Activated CD4-positive, alpha-beta T cell treated with anti-CD3 and anti-CD28 coated beads for 24 hours (primary cell): ENCODE measurements around the gene ZNF738.
"Not testable (repeated sequence)": the region's sequence is repeated elsewhere in the genome, so short reads cannot be mapped to it uniquely, and the experiment has no call there.

ENCODE experiments used
- DNase-seq, 2 donors: peaks; one replicate each; pipeline ENCODE4 v3.0.0-alpha.2; 2020; ENCODE audit warnings: low read depth in 2 of 2

ZNF738 gene

GRCh38 chr19:21358768-21359451 lies at the start of gene ZNF738:
ZNF738 (plus strand) TSS chr19:21359000; CDS start chr19:21359141, 141 bp downstream.
- peak; percentile 69 to 73 for DNase-seq

GRCh38 chr19:21312807-21313206 lies 46.0 kb upstream of the ZNF738 start:
- not testable (repeated sequence) for DNase-seq

- DNase-seq = no peak
Measured at GRCh38 chr19:21314676-21315075, 44.1 kb upstream of the ZNF738 start.

- DNase-seq = no peak
Measured at GRCh38 chr19:21317821-21318220, 41.0 kb upstream of the ZNF738 start.

GRCh38 chr19:21321134-21321533 lies 37.7 kb upstream of the ZNF738 start:
- DNase-seq = no peak

GRCh38 chr19:21321996-21322395 lies 36.8 kb upstream of the ZNF738 start:
- no peak for DNase-seq

GRCh38 chr19:21322528-21322927 lies 36.3 kb upstream of the ZNF738 start:
- no peak for DNase-seq

GRCh38 chr19:21323000-21323399 lies 35.8 kb upstream of the ZNF738 start:
- no peak for DNase-seq

- no peak for DNase-seq
Measured at GRCh38 chr19:21326169-21326568, 32.6 kb upstream of the ZNF738 start.

GRCh38 chr19:21328406-21328805 lies 30.4 kb upstream of the ZNF738 start:
- DNase-seq = no peak

GRCh38 chr19:21328885-21329605 lies 29.8 kb upstream of the ZNF738 start, which contains the start of gene ZNF708:
ZNF708 (minus strand) TSS chr19:21329410; CDS start chr19:21329212, 198 bp downstream.
- peak; percentile 59 to 60 for DNase-seq

GRCh38 chr19:21335721-21336120 lies 23.1 kb upstream of the ZNF738 start:
- no peak for DNase-seq

- DNase-seq = not testable (repeated sequence)
Measured at GRCh38 chr19:21344841-21345240, 14.0 kb upstream of the ZNF738 start.

- no peak for DNase-seq
Measured at GRCh38 chr19:21352830-21353229, 6.0 kb upstream of the ZNF738 start.

GRCh38 chr19:21362291-21362690 lies 3.5 kb downstream of the ZNF738 start:
- DNase-seq = no peak

- no peak for DNase-seq
Measured at GRCh38 chr19:21383980-21384582, 25.3 kb downstream of the ZNF738 start.

GRCh38 chr19:21396121-21396520 lies 37.3 kb downstream of the ZNF738 start:
- no peak for DNase-seq

- DNase-seq = peak; percentile 81 to 85
Measured at GRCh38 chr19:21396893-21397572, 38.2 kb downstream of the ZNF738 start, which contains the start of gene ZNF493. ZNF493 (plus strand) TSS chr19:21397133; CDS start chr19:21397238, 105 bp downstream.

- no peak for DNase-seq
Measured at GRCh38 chr19:21398851-21399250, 40.1 kb downstream of the ZNF738 start.

- DNase-seq = no peak
Measured at GRCh38 chr19:21402303-21402985, 43.6 kb downstream of the ZNF738 start.

- DNase-seq = no peak
Measured at GRCh38 chr19:21410166-21410565, 51.4 kb downstream of the ZNF738 start.
